Stimulated activated CD8-positive, alpha-beta memory T cell treated with anti-CD3 and anti-CD28 coated beads, Interleukin-4, amount 100 ng/mL, for 4 hours (primary cell): Measurements from ENCODE around the gene INPP4B.
A peak's percentile ranks its signal among the peaks of the same experiment; 100 is the strongest.

Experiments used
- DNase-seq, 2 donors: peaks; one replicate each; pipeline ENCODE4 v3.0.0-alpha.2; 2020; ENCODE audit warnings: low read depth in 2 of 2, low spot score in 1 of 2

Gene INPP4B

GRCh38 chr4:142583708-142584107 lies 262.4 kb downstream of the INPP4B start:
- no peak for DNase-seq

DNA sequence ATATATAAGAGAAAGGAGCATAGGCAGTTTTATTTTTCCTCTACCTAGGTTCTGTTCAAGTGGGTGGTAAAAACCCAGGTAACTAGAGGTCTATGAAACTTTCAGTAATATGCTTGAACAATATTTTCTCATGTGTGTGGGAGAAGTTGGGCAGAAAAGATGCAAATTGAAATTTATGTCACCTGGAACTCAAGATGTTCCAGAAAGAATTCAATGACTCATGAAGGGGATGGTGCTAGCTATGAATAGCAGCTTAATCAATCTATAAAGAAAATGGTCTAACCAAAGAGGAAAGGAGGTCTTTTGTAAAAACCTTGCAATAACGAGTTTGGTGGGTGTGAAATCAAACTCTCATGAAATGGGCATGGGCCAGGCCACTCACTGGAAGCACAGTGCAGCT lies 263.8 kb downstream of the INPP4B start:
- no peak for DNase-seq

DNA sequence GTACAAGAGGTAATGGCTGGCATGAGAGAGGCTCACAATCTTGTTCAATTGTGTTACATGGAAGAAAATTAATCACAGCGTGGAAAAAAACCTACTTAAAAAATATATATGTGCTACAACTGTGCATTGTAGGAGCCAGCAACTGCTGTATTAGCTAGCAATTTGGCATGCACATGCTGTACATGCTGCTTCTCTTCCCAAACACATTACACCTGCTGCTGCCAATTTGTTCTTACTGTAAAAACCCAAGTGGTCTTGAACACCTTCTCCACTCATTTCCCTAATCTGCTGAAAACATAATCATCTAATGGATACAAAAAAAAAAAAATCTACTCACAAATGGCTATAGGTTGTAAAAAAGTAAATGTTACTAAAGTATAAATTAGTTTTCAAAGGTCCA lies 264.2 kb downstream of the INPP4B start:
- DNase-seq = no peak

GRCh38 chr4:142579443-142579842 lies 266.7 kb downstream of the INPP4B start:
- DNase-seq = no peak

- no peak for DNase-seq
Measured at GRCh38 chr4:142574306-142574705, 271.8 kb downstream of the INPP4B start.

GRCh38 chr4:142572071-142572470 lies 274.0 kb downstream of the INPP4B start:
- DNase-seq = no peak

DNA sequence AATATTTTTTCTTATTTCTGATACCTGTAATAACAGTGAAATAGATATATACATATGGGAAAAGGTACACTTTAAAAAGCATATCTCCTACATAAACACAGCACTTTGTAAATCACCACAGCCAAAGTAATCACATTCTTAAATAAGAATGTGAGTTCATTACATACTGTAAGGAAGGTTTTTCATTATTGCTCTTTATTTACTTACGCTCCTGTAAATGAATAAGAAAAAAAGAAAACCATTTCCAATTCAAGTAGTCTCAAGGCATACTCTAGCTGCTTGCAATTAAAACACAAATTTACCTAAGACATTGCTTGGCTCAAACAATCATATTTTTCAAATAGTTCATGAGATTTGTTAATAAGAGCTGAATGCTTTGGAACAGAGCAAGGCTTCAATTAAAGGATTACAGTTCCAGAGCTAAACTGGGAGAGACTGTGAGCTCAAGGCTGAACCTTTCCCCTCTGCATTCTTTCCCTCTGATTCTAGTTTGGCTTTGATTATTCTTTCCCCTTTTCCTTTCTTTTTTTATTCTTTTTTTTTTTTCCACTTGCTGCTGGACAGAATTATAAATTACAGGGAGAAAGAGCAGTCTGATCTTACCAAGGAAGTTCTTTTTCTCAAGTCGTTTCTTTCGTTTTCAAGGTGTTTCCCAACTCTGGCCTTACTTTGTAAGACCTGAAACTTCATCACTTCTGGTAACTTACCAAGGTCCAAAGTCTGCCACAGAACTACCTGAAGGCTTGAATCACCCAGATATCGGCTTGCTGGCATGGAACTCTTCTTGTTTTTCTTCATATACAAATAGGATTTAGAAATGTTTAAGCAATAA lies 278.3 kb downstream of the INPP4B start:
- DNase-seq = no peak

DNA sequence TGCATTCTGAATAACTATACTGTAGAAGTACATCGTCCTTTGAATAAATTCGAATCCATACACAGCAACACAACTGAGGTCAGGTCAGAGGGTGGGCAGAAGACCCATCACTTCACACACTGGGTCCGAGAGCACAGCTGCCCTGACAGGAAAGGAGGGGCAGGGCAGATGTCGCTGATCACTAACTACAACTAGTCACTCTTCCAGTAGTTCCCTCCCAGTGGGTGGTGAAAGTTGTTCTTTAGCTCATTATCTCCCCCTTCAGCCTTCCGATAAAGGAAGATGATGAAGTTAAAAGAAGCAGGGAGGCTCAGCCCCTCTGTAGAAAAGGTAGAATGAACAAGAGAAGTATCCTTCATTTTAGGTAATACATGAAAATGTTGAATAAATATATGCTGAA lies 278.9 kb downstream of the INPP4B start:
- peak in 1 of 2 donors; percentile 1 for DNase-seq

- no peak for DNase-seq
Measured at GRCh38 chr4:142566777-142567176, 279.3 kb downstream of the INPP4B start.

- DNase-seq = no peak
Measured at GRCh38 chr4:142566243-142566642, 279.9 kb downstream of the INPP4B start.

DNA sequence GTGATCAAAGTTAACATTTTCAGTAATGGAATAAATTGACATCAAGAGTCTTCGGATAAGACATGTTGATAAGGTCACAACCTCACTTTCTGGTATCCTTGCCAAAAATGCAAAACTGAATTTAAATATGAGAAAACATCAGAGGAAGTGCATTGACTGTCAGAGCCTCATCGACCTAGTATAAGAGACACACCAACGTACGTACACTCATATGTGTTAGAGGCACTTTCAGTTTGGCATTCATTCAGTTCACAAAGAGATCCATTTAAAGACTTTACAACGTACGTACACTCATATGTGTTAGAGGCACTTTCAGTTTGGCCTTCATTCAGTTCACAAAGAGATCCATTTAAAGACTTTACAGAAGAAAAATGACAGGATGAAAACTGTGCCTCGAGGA lies 280.3 kb downstream of the INPP4B start:
- DNase-seq = no peak

GRCh38 chr4:142563682-142564291 lies 282.3 kb downstream of the INPP4B start:
- DNase-seq = no peak

DNA sequence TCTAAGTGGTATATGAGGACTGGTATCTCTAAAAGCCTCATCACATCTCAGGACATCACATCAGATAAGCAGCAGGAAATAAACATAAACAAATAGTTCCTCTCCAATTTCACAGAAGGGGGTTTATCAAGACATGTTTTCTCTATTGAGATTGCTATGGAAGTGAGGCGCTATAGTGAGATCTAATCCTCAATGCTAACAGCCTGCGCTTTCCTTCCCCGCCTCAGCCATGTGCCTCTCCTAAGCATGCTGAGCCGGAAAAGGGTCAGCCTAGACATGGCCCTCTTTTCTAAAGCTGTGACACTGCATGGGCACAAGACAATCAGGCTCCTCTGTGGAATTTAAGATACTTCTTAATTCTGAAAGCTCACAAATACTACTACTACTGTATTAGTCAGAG lies 286.1 kb downstream of the INPP4B start:
- DNase-seq = no peak

GRCh38 chr4:142558851-142559250 lies 287.2 kb downstream of the INPP4B start:
- DNase-seq = no peak

- DNase-seq = no peak
Measured at GRCh38 chr4:142557239-142557801, 288.8 kb downstream of the INPP4B start.

- no peak for DNase-seq
Measured at GRCh38 chr4:142556570-142557238, 289.4 kb downstream of the INPP4B start.

DNA sequence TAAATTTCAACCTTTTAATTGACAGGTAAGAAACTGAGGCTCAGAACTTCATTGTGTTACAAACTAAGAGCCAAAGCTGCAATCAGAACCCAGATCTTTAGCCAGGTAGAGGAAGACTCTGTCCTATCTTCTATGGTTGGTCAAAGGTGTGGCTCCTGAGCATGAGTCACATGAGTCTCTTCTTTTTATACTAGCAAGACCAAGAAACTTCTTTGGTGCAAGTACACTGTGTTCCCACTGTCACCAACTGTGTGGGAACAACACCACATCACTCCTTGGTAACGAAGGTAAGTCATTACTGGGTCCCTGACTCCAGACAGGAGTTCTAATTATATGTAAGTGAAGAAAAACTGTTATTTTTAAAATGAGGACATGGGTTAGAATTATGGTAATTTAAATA lies 290.1 kb downstream of the INPP4B start:
- no peak for DNase-seq

GRCh38 chr4:142554412-142554811 lies 291.7 kb downstream of the INPP4B start:
- DNase-seq = no peak

DNA sequence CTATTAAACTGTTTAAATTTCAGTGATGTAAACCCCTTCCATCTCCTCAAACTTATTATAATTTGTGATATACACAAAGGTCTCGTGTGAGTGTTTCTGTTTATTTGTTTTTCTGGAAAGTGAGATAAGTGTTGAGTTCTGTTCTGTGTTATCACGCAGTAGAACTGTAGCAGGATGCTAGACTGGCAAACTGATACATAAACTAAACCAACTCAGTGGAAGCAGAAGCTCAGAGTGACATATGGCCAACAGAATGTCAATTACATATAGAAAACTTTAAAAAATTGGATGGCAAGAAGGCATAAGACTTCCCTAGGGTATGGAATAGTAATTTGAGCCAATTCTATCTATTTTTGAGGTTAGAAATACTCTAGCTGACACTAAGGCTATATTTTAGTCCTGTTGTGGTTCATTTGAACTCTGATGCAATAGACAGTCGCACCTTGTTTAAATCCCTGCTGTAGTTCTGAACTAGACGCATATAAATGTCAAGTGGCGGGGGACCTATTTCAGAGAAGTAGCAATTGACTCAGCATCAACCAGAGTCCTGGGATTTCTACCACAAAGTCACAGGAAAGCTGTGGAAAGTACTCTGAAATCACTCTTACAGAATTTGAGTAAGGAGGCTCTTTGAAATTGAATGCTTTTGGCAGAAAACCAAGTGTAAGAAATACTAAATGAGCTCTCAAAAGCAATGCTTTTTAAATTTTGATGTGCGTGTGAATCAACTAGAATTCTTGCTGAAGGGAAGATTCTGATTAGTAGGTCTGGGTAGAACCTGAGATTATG lies 294.4 kb downstream of the INPP4B start:
- no peak for DNase-seq

DNA sequence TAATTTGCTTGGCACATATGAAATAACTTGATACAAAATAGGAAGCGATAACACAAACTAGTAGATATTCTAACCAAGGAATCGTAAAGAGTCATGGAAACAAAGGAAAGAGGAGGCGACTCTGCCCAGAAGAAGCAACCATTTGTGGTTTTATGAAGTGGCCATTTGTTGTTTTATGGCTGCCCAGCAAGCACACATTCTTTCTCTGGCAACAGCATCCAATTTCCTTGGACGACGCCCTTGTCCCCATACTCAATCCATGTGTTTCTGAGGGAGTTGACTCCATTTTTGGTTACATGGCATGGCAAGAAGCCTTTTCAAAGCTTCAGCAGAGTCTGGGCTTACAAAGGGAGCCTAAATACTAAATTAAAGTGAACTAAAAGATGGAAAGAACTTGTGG lies 295.1 kb downstream of the INPP4B start:
- DNase-seq = no peak
